ENCODE data around the gene AQP9. TPM values are rescaled to one million over a fixed set of nuclear protein-coding genes. Genes with fewer than 3 reads are reported as not detected.

Gene AQP9
- total RNA-seq, 1 experiment from 2014 or later, result 0.67 TPM

DNA sequence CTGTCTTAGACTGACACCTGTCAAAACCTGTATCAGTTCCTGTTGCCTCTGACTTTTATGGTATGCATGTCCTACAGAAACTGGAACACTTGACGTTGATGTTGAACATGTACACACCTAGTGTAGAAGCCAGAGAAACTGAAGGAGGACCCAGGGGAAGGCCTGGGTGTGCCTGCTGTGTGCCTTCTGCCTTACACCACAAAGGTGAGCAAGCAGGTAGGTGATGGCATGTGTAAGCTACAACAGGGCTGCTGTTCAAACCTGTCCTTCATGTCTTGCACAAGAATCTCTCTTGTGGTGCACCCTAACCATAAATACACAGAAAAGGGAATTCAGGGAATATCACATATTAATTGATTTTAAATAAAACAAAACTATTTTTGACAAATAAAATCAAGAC, 13.6 kb upstream of the AQP9 start:
- no peak for DNase-seq

DNA sequence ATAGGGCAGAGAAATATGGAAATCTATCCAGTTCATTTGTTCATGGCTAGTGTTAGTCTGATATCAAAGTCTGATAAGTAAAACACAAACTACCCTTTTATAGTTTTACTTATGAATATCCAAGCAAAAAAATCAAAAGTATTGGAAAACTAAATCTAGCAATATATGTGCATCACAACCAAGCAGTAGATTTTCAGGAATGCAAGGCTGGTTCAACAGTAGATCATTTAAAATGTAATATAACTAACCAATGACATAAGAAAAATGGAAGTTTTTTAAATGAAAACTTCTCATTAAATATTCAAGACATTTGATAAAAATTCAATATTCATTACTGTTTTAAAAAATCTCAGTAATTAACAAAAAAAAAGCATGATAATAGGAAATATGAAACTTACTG, 12.8 kb upstream of the AQP9 start:
- Histone ChIP-seq H3K36me3 (no peaks in the 10 kb centered on the region), H3K4me3 (no peak overlapping the region), H3K9me3 (replicated peaks) (no peaks in the 10 kb centered on the region; the same call in 1 of the 2 replicates), H3K4me1 (no peaks in the 10 kb centered on the region), H3K27me3 (no peaks in the 10 kb centered on the region), H3K27ac (no peak overlapping the region)
- DNase-seq, result no peak

More for the DNA sequence above, 13.6 kb upstream of the AQP9 start:
- H3K36me3 ChIP-seq, result no peaks in the 10 kb centered on the region
- H3K27ac ChIP-seq, result no peak overlapping the region
- H3K27me3 ChIP-seq, result no peaks in the 10 kb centered on the region
- no peak overlapping the region for H3K4me3 ChIP-seq
- no peaks in the 10 kb centered on the region; the same call in 1 of the 2 replicates for H3K9me3 ChIP-seq (replicated peaks)
- H3K4me1 ChIP-seq, result no peaks in the 10 kb centered on the region

GRCh38 chr15:58134886-58135285, 3.3 kb upstream of the AQP9 start:
- no peak for DNase-seq
- Histone ChIP-seq H3K4me1 (no peaks in the 10 kb centered on the region), H3K9me3 (replicated peaks) (no peaks in the 10 kb centered on the region), H3K36me3 (no peaks in the 10 kb centered on the region), H3K4me3 (no peak overlapping the region), H3K27me3 (no peaks in the 10 kb centered on the region), H3K27ac (no peak overlapping the region)

GRCh38 chr15:58135511-58136174, 2.5 kb upstream of the AQP9 start:
- no peaks in the 10 kb centered on the region for H3K9me3 ChIP-seq (replicated peaks)
- H3K4me1 ChIP-seq, result no peaks in the 10 kb centered on the region
- H3K27ac ChIP-seq, result no peak overlapping the region
- H3K4me3 ChIP-seq, result no peak overlapping the region
- H3K36me3 ChIP-seq, result no peaks in the 10 kb centered on the region
- H3K27me3 ChIP-seq, result no peaks in the 10 kb centered on the region
- no peak for DNase-seq

DNA sequence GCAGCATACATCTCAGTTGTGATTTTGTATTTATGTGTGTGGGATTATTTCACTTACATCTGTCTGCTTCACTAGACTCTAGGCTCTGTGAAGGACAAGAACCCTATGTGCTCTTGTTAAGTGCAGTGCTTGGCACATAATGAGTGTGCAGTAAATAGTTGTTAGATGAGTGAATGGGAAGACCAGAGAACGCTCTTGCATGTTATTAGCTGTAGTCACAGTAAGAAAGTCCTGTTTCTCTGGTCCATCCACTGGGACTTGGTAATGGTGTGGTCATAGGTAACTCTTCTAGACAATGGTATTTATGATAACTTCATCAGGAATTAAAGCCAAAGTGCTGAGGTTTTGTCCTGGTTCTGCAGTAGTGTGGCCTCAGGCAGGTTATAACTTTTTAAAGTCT, 1.4 kb upstream of the AQP9 start:
- H3K4me1 ChIP-seq, result no peaks in the 10 kb centered on the region
- DNase-seq, result no peak

DNA sequence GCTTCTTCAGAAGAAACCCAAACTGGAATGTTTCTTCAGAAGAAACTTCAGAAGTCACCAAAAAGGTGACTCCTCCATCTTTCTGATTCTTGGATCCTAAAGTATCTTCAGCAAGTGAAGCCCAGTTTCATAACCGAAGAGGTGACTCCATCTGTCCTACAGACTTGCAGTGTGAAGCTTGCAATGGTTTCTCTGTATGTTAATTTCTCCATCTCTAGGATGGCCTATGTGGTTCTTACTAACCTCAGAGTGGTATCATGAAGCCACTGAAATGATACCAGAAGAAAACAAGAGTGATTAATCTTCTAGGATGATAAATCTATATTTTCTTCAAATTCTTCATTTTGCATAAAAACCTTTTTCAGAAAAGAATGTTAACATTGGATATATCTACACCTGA, 495 bp upstream of the AQP9 start:
- H3K27ac ChIP-seq, result no peak overlapping the region

More for the DNA sequence above, 1.4 kb upstream of the AQP9 start:
- Histone ChIP-seq H3K9me3 (replicated peaks) (no peaks in the 10 kb centered on the region), H3K27me3 (no peaks in the 10 kb centered on the region), H3K36me3 (no peaks in the 10 kb centered on the region), H3K4me3 (no peak overlapping the region), H3K27ac (no peak overlapping the region)

GRCh38 chr15:58139276-58139988, 1.3 kb downstream of the AQP9 start:
- no peaks in the 10 kb centered on the region for H3K27me3 ChIP-seq
- H3K9me3 ChIP-seq (replicated peaks), result no peaks in the 10 kb centered on the region
- H3K4me1 ChIP-seq, result 0 out of 2 replicates have a peak, but pooled peaks cover 4% of the 10 kb centered on the region
- no peak overlapping the region for H3K27ac ChIP-seq
- no peak for DNase-seq
- H3K36me3 ChIP-seq, result no peaks in the 10 kb centered on the region
- H3K4me3 ChIP-seq, result no peak overlapping the region

More for the DNA sequence above, 495 bp upstream of the AQP9 start:
- H3K27me3 ChIP-seq, result no peaks in the 10 kb centered on the region
- no peaks in the 10 kb centered on the region for H3K4me1 ChIP-seq
- H3K36me3 ChIP-seq, result no peaks in the 10 kb centered on the region
- DNase-seq, result no peak
- no peak overlapping the region for H3K4me3 ChIP-seq
- no peaks in the 10 kb centered on the region for H3K9me3 ChIP-seq (replicated peaks)

DNA sequence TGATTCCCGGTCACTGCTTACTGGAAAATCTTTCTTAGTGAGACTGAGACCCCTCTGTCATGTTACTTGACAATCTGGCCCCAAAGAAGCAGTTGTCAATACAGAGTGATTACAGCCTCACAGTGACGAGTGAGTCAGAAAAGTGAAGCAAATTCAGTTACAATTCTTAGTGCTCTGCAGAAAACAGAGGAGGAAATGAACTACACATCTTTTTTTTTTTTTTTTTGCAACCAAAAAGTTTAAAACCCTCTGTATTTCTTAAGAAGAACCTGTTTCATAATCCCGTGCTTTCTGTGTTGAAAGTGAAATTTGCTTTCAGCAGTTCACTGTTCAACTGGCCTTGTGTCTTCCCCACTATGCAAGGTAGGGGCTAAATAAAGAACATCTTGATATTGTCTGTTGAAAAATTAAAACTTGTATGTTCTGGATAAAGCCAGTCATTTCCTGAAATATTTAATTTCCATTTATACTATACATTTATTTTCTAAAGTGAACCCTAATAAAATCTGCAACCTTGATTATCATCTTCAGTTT, 1.9 kb downstream of the AQP9 start:
- Histone ChIP-seq H3K4me3 (no peak overlapping the region), H3K27me3 (no peaks in the 10 kb centered on the region), H3K9me3 (replicated peaks) (no peaks in the 10 kb centered on the region), H3K36me3 (no peaks in the 10 kb centered on the region), H3K27ac (no peak overlapping the region), H3K4me1 (0 out of 2 replicates have a peak, but pooled peaks cover 4% of the 10 kb centered on the region)
- DNase-seq, result no peak

GRCh38 chr15:58141894-58142293, 3.7 kb downstream of the AQP9 start:
- H3K4me3 ChIP-seq, result no peak overlapping the region
- no peaks in the 10 kb centered on the region for H3K27me3 ChIP-seq
- H3K4me1 ChIP-seq, result 0 out of 2 replicates have a peak, but pooled peaks cover 5% of the 10 kb centered on the region
- H3K9me3 ChIP-seq (replicated peaks), result no peaks in the 10 kb centered on the region
- no peak for DNase-seq
- no peak overlapping the region for H3K27ac ChIP-seq
- H3K36me3 ChIP-seq, result no peaks in the 10 kb centered on the region

- H3K36me3 ChIP-seq, result no peaks in the 10 kb centered on the region
- no peak for DNase-seq
- no peak overlapping the region for H3K27ac ChIP-seq
- no peaks in the 10 kb centered on the region for H3K9me3 ChIP-seq (replicated peaks)
- no peaks in the 10 kb centered on the region for H3K27me3 ChIP-seq
- peaks cover 12% of the 10 kb centered on the region; the same call in 1 of the 2 replicates for H3K4me1 ChIP-seq
- H3K4me3 ChIP-seq, result no peak overlapping the region
Measured at GRCh38 chr15:58142827-58143461, 4.8 kb downstream of the AQP9 start.

DNA sequence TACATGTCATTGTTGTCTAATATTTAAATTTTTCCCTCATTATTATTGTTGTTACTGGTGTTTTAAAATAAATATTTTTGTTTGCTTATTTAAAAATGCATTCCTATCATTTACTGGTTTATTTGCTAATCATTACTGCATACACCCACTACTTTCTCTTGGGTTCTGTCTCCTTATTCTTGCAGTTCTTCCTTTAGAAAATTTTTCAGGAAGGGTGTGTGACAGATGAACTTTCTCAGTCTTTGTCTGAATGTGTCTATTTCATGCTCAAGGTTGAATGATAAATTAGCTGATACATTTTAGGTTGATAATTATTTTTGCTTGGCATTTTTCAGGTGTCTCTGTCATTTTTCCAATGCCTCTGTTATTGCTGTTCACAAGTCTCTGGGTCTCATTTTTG, 7.4 kb downstream of the AQP9 start:
- no peak for DNase-seq
- H3K27me3 ChIP-seq, result no peaks in the 10 kb centered on the region
- no peak overlapping the region for H3K4me3 ChIP-seq
- peaks cover 20% of the 10 kb centered on the region for H3K4me1 ChIP-seq
- no peaks in the 10 kb centered on the region for H3K36me3 ChIP-seq
- no peak overlapping the region for H3K27ac ChIP-seq
- H3K9me3 ChIP-seq (replicated peaks), result no peaks in the 10 kb centered on the region

DNA sequence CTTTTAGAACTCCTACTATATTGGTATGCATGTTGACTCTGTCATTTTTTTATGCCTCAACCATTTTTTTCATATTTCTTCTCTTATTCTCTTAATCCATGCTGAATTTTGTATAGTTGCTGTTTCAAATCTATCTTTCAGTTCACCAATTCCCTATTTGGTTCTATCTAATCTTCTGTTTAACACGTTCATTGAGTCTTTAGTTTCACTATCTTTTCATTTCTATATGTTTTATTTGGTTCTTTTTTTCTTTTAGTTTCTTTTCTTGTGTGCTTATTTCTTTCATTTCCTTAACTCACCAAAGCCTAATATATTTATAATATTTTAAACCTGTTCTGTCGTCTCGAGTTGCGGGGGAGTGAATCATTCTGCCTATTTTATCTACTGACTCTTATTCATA, 8.0 kb downstream of the AQP9 start:
- Histone ChIP-seq H3K27ac (no peak overlapping the region), H3K36me3 (no peaks in the 10 kb centered on the region), H3K27me3 (no peaks in the 10 kb centered on the region), H3K4me3 (no peak overlapping the region), H3K9me3 (replicated peaks) (no peaks in the 10 kb centered on the region), H3K4me1 (peaks cover 20% of the 10 kb centered on the region)
- no peak for DNase-seq

DNA sequence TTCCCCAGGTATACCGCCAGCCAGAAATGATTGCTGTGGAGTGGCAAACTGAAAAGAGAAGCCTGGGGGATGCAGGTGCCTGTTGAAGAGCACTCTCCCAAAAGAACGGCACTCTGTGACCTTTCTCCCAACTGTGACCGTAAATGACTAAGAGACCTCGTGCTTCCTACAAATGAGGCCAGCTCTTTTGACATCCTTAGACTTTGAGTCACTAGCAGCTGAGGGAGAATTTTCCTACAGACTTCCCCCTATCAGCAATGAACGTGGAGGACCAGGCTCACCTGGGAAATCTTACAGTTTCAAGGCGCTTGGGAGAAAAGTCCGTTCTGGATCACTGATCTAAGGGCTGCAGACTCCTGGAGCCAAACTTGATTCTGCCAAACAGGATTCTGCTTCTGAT, 8.6 kb downstream of the AQP9 start:
- no peaks in the 10 kb centered on the region for H3K9me3 ChIP-seq (replicated peaks)
- H3K4me1 ChIP-seq, result peaks cover 20% of the 10 kb centered on the region
- no peak for DNase-seq
- no peaks in the 10 kb centered on the region for H3K27me3 ChIP-seq
- H3K36me3 ChIP-seq, result no peaks in the 10 kb centered on the region
- no peak overlapping the region for H3K4me3 ChIP-seq
- H3K27ac ChIP-seq, result no peak overlapping the region

GRCh38 chr15:58147171-58147611, 9.0 kb downstream of the AQP9 start:
- peak in 1 of 2 experiments; percentile 27 for DNase-seq
- no peak overlapping the region for H3K27ac ChIP-seq
- peaks cover 20% of the 10 kb centered on the region for H3K4me1 ChIP-seq
- H3K36me3 ChIP-seq, result no peaks in the 10 kb centered on the region
- H3K27me3 ChIP-seq, result no peaks in the 10 kb centered on the region
- no peaks in the 10 kb centered on the region for H3K9me3 ChIP-seq (replicated peaks)
- no peak overlapping the region for H3K4me3 ChIP-seq

- Histone ChIP-seq H3K4me3 (no peak overlapping the region), H3K27me3 (no peaks in the 10 kb centered on the region), H3K4me1 (peaks cover 19% of the 10 kb centered on the region), H3K9me3 (replicated peaks) (no peaks in the 10 kb centered on the region), H3K27ac (no peak overlapping the region), H3K36me3 (no peaks in the 10 kb centered on the region)
- DNase-seq, result no peak
Measured at GRCh38 chr15:58148120-58148519, 9.9 kb downstream of the AQP9 start.
